NCI-H146 treated with DMSO at 0.1 percent for 48 hours (cell line): ENCODE measurements around the gene FMO5.
"Not testable (repeated sequence)": the region's sequence is repeated elsewhere in the genome, so short reads cannot be mapped to it uniquely, and the experiment has no call there.

Source experiments
- DNase-seq: peaks from one replicate; lab custom pipeline; 2025; ENCODE audit not compliant: unreplicated experiment; lab: John Stamatoyannopoulos, UW

The FMO5 gene

GRCh38 chr1:147209825-147210821 is 15.0 kb downstream of the FMO5 start:
- DNase-seq: no peak

GRCh38 chr1:147208619-147209018 is 16.5 kb downstream of the FMO5 start:
- DNase-seq: no peak

DNA sequence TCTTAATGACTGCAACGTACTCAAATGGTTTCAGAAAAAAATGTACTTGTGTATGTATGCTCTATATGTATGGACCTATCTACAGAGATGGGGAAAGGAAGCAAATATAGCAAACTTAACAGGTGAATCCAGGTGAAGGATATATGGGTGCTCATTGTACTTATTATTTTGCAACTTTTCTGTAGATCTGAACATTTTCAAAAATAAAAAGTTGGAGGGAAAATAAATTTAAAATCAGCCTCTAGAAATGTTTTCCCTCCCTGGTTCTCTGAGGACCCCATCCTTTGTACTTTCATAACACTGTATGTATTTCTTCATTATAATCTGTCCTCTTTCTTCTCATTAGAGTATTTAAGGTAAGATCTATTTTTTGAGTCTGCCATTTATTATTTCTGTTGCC is 17.9 kb downstream of the FMO5 start:
- DNase-seq: no peak

DNA sequence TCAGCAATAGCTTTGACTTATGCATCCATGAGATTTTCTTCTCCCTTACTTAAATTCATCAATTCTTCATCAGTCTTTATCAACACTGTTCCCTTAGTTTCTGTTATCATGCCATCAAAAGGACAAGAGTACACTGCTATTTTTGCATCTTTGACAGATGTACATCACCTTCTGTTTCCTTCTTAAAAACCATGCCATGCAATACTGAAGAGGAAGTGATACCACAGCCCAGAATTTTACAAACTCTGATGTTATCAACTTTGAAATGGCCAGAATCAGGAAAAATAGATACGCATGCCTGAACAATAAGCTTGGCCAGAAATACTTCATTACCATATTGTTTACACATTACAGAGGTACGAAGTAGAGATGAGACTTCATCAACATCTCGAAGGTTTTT is 21.1 kb downstream of the FMO5 start:
- DNase-seq: no peak

GRCh38 chr1:147202576-147202975 is 22.6 kb downstream of the FMO5 start:
- no peak for DNase-seq

- no peak for DNase-seq
Observed at GRCh38 chr1:147201786-147202185, 23.4 kb downstream of the FMO5 start.

DNA sequence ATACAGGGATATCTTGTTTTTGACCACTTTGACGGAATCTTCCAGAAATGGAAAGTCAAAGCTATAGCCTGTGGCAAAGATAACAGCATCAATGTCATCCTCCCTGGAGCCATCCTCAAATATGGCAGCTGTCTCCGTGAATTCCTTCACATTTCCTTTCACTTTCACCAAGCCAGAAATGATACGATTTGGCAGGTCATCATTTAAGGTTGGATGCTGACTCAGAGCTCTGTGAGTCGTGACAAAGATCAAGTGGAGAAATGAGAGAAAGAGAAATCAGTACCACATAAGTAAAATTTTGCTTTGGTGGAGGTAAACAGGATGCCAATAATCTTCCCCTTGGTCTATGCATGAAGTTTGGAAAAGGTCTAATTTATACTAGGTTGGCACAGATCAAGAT is 23.9 kb downstream of the FMO5 start:
- no peak for DNase-seq

GRCh38 chr1:147197324-147197723 is 27.8 kb downstream of the FMO5 start:
- DNase-seq: not testable (repeated sequence)

DNA sequence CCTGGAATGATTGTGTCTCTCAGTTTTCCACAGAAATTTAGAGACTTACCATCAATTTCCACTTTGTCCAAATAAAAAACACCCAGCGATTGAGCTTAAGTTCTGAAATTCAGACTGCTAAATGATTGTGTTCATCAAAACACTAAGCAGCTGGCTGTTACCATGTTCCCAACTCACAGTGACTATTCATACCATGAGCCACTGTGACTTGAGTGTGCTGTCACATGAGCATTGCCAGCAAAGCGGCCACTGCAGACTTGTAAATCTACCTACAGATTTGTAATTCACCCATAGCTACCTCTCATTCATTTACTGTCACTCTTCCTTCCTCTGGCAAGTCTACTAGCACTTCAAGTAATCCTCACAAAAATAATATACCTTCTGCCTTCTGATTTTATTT is 35.6 kb downstream of the FMO5 start:
- DNase-seq: no peak

GRCh38 chr1:147185432-147185831 is 39.7 kb downstream of the FMO5 start:
- DNase-seq: peak; percentile 94

DNA sequence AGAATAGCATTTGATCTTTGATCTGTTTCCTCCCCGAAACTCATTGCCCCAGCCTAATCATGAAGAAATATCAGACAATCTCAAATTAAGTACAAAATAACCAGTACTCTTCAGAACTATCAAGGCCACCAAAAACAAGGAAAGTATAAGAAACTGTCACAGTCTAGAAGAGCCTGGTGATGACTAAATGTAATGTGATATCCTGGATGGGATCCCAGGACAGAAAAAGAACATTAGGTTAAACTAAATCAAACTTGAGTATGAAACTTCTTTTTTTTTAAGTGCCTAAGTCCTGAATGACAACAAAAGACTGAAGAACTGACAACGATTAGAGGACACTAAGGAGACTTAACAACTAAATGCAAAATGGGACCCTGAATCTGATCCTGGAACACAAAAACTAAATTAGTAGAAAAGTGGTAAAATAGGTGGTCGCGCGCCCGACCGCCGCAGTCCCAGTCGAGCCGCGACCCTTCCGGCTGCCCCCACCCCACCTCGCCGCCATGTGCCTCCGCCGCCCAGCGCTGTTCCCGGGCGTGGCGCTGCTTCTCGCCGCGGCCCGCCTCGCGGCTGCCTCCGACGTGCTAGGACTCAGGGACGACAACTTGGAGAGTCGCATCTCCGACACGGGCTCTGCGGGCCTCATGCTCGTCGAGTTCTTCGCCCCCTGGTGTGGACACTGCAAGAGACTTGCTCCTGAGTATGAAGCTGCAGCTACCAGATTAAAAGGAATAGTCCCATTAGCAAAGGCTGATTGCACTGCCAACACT is 47.3 kb downstream of the FMO5 start:
- DNase-seq: no peak

DNA sequence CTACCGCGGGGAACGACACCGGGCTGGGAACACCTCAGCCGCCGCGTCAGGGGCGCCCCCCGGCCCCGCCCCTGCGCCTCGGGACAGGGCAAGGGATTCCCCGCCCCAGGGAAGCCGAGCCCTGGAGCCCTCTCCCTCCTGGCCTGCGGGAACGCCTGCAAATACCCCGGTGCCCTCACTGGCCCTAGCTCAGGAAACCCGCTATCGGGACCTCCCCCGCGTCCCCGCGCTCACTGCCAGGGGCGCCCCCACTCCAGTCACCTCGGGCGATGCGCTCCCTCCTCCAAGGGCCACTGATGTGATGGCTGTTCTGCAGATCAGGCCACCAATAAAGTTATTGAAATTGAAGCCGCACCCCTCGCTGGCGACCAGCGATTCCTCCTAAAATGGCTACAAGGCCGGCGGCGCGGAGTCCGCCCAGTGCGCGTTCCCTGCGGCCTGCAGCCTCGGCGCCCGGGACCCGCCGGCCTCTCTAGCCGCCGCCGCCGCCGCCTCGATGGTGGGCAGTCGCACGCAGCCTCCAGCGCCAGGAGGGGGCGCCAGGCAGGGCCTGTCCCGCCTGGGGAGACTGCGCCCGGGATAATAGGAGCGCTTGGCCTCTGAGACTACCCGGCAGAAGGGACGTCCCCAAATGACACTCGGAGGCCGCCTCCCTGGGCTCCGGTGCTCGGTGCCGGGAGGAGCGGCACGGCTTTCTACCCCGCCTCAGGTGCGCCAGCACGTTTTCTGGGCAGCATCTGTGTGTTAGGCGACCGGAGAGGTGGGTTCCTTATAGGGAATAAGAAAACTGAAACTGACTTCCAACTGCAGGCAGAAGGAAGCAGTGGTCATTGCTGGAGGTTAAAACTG is 52.7 kb downstream of the FMO5 start, which contains the start of gene PRKAB2:
Gene PRKAB2, minus strand, starts transcription at position 303 of the 849 bp plus-strand sequence. CDS start 326 bp downstream, outside the sequence.
- peak; percentile 78 for DNase-seq

GRCh38 chr1:147171399-147172167 is 53.6 kb downstream of the FMO5 start:
- DNase-seq: no peak

DNA sequence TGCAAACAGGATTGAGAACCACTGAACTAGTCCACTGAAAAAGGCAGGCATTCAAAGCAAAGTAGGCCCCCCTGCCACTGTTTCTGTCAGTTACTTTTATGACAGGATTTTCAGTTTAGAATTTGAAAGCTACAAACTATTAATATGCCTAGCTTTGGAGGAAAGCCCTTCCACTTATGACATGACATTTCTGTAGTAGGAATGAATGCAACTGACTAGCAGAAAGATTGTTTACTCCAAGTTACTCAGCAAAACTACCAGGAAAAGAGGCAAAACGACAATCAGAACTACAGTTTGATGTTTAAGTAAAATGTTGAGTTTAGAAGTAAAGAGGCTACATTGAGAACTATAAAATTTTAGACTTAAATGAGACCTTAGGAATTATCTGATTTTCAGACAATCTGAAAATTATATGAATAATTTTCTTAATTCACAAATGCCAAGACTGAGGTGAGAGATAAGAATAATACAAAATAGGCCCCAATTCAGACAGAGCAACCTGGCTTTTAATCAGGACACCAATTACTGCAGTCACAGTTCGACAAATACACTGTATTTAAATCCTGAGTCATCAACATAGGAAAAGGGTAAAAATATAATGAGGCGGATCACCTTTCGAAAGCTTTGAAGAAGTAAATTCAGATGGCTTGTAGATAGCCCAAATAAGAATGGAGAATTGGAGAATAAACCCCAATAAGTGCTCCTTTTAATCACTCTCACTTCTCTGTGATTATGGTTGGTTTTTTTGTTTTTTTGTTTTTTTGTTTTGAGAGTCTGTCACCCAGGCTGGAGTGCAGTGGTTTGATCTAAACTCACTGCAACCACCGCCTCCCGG is 55.1 kb downstream of the FMO5 start:
- no peak for DNase-seq

DNA sequence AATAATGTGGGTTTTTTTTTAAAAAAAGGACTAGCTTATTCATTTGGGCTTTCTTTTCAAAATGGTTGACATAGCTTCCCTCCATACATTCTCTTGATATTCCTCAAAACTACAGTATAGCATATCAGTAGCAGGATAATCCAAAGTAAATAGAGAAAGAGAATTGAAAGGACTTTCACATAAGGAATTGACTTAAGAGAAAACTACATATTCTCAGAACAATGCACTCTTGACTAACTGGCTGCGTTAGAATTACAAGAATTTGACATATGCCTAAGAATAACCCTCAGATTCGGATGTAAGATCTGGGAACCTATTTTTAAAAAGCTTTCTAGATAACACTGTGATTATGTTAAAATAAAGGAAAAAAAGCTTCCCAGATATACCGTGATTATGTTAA is 56.0 kb downstream of the FMO5 start:
- no peak for DNase-seq

GRCh38 chr1:147168626-147169058 is 56.5 kb downstream of the FMO5 start:
- DNase-seq: peak; percentile 40

- DNase-seq: no peak
Observed at GRCh38 chr1:147167365-147167764, 57.8 kb downstream of the FMO5 start.

DNA sequence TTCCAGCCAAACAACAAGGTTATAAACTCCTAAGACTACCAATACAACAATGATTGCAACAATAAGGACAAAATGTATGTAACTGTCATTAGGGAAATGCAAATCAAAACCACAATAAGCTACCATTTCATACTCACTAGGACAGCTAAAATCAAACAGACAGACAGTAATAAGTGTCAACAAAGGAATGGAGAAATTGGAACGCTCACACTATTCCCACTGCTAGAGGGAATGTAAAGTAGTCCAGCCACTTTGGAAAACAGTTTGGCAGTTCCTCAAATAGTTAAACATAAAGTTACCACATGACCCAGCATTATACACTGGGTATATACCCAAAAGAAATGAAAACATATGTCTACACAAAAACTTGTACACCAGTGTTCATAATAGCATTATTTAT is 62.1 kb downstream of the FMO5 start:
- no peak for DNase-seq

DNA sequence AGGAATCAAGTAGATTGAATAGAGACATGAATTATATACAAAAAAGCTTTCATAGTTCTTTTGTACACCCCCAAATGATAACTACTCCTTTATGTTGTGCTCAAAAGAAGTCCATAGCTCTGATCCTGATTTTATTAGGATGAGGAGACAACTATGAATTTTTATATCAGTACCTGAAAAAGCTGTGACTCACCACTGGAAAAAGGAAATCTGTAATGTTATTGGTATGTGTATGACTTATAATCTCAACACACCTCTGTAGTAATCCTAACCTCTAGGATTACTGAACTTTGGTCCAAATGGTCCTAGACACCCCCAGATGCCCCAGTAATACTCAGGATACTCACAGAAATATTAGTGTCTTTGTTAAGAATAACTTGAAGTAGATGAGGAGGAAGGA is 63.0 kb downstream of the FMO5 start:
- no peak for DNase-seq
